ENCODE measurements around the gene ZNF691.

- no peak for TF ChIP-seq GABPA (IDR thresholded peaks at IDR 0.05; ENCODE audit: low read depth)
- TF ChIP-seq JUND (IDR thresholded peaks at IDR 0.05): no peak
- no peak for TF ChIP-seq CTCF (IDR thresholded peaks at IDR 0.05)
- no peak for TF ChIP-seq TAF1 (IDR thresholded peaks at IDR 0.05; ENCODE audit: borderline replicate concordance, low read depth, low read length)
- TF ChIP-seq POLR2AphosphoS5 (IDR thresholded peaks at IDR 0.05; ENCODE audit: low read depth, low read length): peak; percentile 0; the same call in 1 of the 2 replicates
- TF ChIP-seq FOXJ3 (CRISPR knock-in tag; IDR thresholded peaks at IDR 0.05): no peak
- no peak for TF ChIP-seq RFX5 (IDR thresholded peaks at IDR 0.05; ENCODE audit: low read length)
- TF ChIP-seq TCF12 (IDR thresholded peaks at IDR 0.05): no peak
- TF ChIP-seq RAD21 (IDR thresholded peaks at IDR 0.05; ENCODE audit: low read length): no peak
- TF ChIP-seq SMC3 (IDR thresholded peaks at IDR 0.05; ENCODE audit: low read depth, low read length): no peak
- no peak for TF ChIP-seq EP300 (IDR thresholded peaks at IDR 0.05; ENCODE audit: borderline replicate concordance in 1 of 2, low read depth in 1 of 2, low read length in 1 of 2)
- no peak for TF ChIP-seq NFIC (IDR thresholded peaks at IDR 0.05; ENCODE audit: borderline replicate concordance)
These were observed 29.0 kb upstream of the ZNF691 start for GRCh38 chr1:42817440-42817767.
